T-helper 1 cell (primary cell): ENCODE data around the gene RAB6B.

ENCODE experiments used
- DNase-seq, 5 donors: peaks; one replicate each; pipeline ENCODE4 v3.0.0-alpha.2; 2012 to 2020

RAB6B gene

GRCh38 chr3:133894353-133895207 lies 1.1 kb downstream of the RAB6B start:
- DNase-seq = no peak

GRCh38 chr3:133893683-133894352 lies 1.9 kb downstream of the RAB6B start:
- DNase-seq = no peak

DNA sequence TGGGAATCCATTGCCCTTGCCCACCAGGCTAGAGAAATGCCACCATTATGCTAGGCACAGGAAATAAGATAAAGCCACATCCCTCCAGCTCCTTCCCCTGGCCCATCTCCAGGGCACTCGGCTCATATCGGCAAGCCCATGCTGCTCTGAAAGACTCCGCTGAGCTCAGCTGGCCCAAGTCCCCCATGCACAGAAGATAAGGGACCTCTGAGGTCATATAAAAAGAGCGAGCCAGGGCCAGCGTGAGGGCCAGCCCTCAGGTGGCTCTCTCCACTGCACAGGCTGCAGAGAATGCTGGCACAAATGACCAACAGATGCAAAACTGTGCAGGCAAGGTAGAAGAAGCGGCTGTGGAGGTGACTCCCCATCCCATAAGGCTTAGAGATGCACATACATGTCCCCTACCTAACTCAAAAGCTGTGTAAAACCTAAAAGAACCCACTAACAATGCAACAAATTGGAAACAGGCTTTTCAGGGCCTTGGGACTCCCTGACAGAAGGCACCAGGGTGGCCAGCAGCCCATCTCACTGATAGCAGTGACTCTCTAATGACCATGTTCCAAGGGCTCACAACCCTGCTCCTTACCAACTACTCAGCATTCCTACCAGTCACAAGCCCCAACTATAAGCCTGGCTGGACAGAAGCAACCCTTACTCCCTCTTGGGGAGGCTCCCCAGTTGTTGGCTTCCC lies 3.0 kb downstream of the RAB6B start:
- no peak for DNase-seq

GRCh38 chr3:133891662-133892378 lies 3.9 kb downstream of the RAB6B start:
- DNase-seq = no peak

- DNase-seq = no peak
Measured at GRCh38 chr3:133890972-133891644, 4.6 kb downstream of the RAB6B start.

GRCh38 chr3:133890037-133890436 lies 5.6 kb downstream of the RAB6B start:
- no peak for DNase-seq

- DNase-seq = no peak
Measured at GRCh38 chr3:133888726-133889340, 6.8 kb downstream of the RAB6B start.

GRCh38 chr3:133887803-133888703 lies 7.6 kb downstream of the RAB6B start:
- no peak for DNase-seq

DNA sequence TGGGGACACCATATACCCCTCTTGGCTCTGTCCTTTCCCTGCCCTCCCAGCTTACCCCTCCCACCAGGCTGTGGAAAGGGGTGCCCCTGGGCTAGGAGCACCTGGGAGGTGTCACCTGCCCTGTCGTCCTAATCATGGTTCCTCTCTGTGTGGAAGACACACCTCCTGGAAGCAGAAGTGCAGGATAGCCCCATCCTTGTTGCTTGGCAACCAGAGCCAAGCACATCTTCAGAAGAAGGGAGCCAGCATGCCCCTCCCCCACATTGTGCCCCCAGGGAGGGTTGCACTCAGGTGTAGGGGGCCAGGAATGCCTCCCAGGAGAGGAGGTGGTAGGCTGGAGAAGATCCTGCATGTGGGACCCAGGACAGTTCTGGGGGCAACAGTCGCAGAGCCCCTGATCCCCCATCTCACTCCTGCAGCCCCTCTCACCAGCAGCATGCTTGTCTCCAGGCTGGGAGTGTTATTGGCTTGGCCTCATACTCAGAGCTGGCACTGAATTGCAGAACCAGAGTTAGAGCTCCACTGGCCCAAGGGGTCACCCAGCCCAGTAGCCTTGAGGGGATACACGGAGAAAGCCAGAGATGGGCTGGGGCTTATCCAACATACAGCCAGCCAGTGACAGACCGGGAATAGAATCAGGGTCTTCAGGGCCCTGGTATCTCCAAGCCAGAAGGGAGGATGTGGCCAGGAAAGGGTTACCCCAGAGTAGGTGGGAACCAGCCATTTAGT lies 8.4 kb downstream of the RAB6B start:
- no peak for DNase-seq

DNA sequence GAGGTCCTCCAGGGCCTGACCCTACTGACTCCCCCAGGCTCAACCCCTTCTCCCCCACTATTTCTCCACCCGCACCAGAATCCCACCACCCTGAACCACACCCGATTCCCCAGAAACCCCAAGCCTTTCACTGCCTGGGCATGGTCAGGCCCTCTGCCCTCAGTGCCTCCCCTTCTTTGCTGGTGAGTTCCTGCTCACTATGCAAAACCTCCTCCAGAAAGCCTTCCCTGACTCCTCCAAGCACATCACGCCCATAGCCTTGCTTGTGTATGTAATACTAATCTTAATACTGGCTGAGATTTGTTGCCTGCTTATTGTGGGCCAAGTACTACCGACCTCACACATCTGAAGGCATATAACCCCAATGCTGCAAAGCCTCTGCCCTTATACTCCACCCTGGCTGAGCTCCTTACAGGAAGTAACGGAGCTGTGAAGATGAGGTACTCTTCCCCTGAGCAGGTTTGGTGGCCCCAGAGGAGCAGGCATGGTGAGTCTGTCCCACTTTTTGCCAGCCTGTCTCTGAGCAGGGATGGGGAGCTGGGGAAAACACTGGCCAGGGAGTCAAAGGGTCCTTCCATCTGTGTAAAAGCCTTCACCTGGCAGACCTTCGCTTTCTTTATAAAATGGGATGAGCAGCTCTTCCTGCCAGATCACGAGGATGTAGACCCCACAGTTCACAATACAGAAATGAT lies 9.5 kb downstream of the RAB6B start:
- DNase-seq = no peak

DNA sequence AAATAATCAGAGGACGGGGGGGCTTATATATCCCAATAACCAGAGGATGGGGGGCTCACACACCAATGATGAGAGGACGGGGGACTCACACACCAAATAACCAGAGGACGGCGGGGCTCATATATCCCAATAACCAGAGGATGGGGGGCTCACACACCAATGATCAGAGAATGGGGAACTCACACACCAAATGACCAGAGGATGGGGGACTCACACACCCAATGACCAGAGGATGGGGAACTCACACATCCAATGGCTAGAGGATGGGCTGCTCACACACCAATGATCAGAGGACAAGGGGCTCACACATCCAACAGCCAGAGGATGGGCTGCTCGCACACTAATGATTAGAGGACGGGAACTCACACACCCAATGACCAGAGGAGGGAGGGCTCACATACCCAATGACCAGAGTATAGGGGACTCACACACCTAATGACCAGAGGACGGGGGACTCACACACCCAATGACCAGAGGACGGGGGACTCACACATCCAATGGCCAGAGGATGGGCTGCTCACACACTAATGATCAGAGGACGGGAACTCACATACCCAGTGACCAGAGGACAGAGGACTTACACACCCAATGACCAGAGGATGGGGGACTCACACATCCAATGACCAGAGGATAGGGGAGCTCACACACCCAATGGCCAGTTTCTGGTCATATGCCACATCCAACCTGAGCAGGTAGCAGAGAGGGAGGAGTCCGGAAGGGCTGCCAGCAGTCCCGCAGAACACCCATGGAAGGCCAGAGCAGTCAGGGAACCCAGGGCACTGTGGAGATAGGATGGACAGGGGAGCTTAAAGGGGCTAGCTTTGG lies 10.6 kb downstream of the RAB6B start:
- DNase-seq = no peak

- DNase-seq = no peak
Measured at GRCh38 chr3:133884054-133884886, 11.4 kb downstream of the RAB6B start.

GRCh38 chr3:133883641-133884040 lies 12.0 kb downstream of the RAB6B start:
- no peak for DNase-seq

- no peak for DNase-seq
Measured at GRCh38 chr3:133882986-133883586, 12.6 kb downstream of the RAB6B start.

DNA sequence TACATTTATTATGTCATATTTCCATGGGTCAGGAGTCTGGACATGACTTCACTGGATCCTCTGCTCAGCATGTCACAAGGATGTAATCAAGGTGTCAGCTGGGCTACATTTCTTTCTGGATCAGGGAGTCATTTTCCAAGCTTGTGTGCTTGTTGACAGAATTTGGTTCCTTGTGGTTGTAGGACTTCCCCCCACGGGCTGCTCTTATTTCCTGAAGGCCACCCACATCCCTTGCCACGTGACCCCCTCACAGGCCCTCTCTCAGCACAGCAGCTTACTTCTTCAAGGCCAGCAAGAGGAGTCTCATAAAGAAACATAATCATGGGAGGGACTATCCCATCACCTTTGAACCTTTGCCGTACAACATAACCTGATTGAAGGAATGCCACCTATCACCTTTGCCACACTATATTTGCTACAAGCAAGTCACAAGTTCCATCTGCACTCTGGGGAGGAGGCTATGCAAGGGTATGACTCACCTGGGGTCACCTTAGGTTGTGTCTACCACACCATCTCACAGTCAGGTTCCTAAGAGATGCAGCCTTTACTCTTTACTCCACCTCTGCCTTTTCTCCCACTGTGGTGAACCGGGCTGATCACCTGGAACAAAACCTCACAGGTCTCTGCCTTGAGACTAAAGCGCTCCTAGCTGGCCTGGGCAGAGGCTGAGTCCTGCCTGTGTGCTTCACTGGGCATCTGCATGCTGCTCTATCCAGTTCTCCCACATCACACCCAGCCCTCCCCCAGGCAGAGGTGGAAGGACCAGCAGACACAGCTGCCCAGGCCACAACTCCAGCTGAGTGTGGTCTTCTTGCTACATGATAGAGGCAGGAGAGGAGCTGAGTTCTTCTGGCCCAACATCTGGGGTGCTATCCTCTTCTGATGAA lies 13.5 kb downstream of the RAB6B start:
- no peak for DNase-seq

GRCh38 chr3:133881492-133881891 lies 14.2 kb downstream of the RAB6B start:
- no peak for DNase-seq
